Endothelial cell of umbilical vein (primary cell): ENCODE measurements around the gene SORCS2. TPM values are rescaled to one million over a fixed set of nuclear protein-coding genes. Genes with fewer than 3 reads are reported as not detected.

Source experiments
- BruUV-seq: library from RNA; stranded (reverse); fragments of 400-500 nt; replicated peaks from 2 replicates; lab custom pipeline; 2021; lab: Mats Ljungman, UMichigan
- CTCF ChIA-PET: fragments of 300-600, 350-600 bp; sonication (Branson Sonifier 250); formaldehyde crosslinking; loops from one replicate; lab custom pipeline; 2021; ENCODE audit warnings: antibody characterized with exemption, inconsistent platforms; lab: Charles Lee
- POLR2A ChIA-PET: fragments of 300-600, 350-600 bp; sonication (Branson Sonifier 250); formaldehyde crosslinking; loops from one replicate; lab custom pipeline; 2021; ENCODE audit warnings: antibody characterized with exemption, inconsistent platforms; lab: Charles Lee
- DNase-seq: peaks from one replicate; pipeline ENCODE4 v3.0.0-alpha.2; 2011; ENCODE audit warnings: low read depth, low spot score
- FAIRE-seq: peaks from 2 replicates; lab custom pipeline; 2011; peaks lifted over from hg19 to GRCh38; lab: Jason Lieb, UNC
- H2AFZ ChIP-seq: 2 replicates; pipeline ENCODE4 v1.6.0; 2012; ENCODE audit warnings: low read depth, low read length, control low read depth, inconsistent platforms
- H3K27ac ChIP-seq: 2 replicates; pipeline ENCODE4 v1.5.1; 2011; ENCODE audit warnings: low read depth, mild to moderate bottlenecking, control low read depth, low read length, moderate library complexity; ENCODE audit not compliant: insufficient read depth
- H3K27me3 ChIP-seq, 2 experiments: 2 replicates each; pipeline versions ENCODE4 v1.6.0 to v1.6.1; 2011; ENCODE audit warnings: low read length in 2 of 2, mixed read lengths in 1 of 2; ENCODE audit not compliant: control insufficient read depth in 2 of 2, insufficient read depth in 2 of 2
- H3K36me3 ChIP-seq, 2 experiments: 2 replicates in 1 of 2; 3 replicates in 1 of 2; pipeline ENCODE4 v1.5.1; 2011; ENCODE audit warnings: low read length in 2 of 2, mild to moderate bottlenecking in 1 of 2, moderate library complexity in 1 of 2; ENCODE audit not compliant: control insufficient read depth in 2 of 2, insufficient read depth in 2 of 2; ENCODE audit errors: extremely low read depth in 1 of 2
- H3K4me1 ChIP-seq: 3 replicates; pipeline ENCODE4 v1.5.1; 2011; ENCODE audit warnings: mild to moderate bottlenecking, low read length; ENCODE audit not compliant: control insufficient read depth, insufficient read depth; ENCODE audit errors: extremely low read depth
- H3K4me2 ChIP-seq: 2 replicates; pipeline ENCODE4 v1.6.1; 2011; ENCODE audit warnings: low read length, control low read depth, mixed read lengths; ENCODE audit not compliant: insufficient read depth
- H3K4me3 ChIP-seq, 3 experiments: fragments of 200-600 bp in 1 of 3; sonication (generic), shearing (Covaris generic) in 1 of 3; replicated peaks in 1 of 3; 2 replicates each; pipeline ENCODE4 v1.5.1; 2011 to 2016; ENCODE audit warnings: control low read depth in 3 of 3, low read length in 3 of 3, mild to moderate bottlenecking in 2 of 3, inconsistent platforms in 1 of 3, low read depth in 1 of 3, moderate library complexity in 1 of 3; ENCODE audit not compliant: insufficient read depth in 1 of 3
- H3K79me2 ChIP-seq: 2 replicates; pipeline ENCODE4 v1.6.0; 2012; ENCODE audit warnings: low read length, inconsistent platforms; ENCODE audit not compliant: control insufficient read depth, insufficient read depth
- H3K9ac ChIP-seq: replicated peaks from 2 replicates; pipeline ENCODE3; 2011; ENCODE audit warnings: low read length, control low read depth; ENCODE audit not compliant: insufficient read depth; ENCODE audit errors: extremely low read depth
- H3K9me1 ChIP-seq: replicated peaks from 3 replicates; pipeline ENCODE4 v1.6.0; 2011; ENCODE audit warnings: mild to moderate bottlenecking, low read length; ENCODE audit not compliant: control insufficient read depth, insufficient read depth; ENCODE audit errors: extremely low read depth
- H3K9me3 ChIP-seq: replicated peaks from 2 replicates; pipeline ENCODE4 v1.5.1; 2012; ENCODE audit warnings: low read length, inconsistent platforms; ENCODE audit not compliant: control insufficient read depth, insufficient read depth
- H4K20me1 ChIP-seq: replicated peaks from 2 replicates; pipeline ENCODE3; 2011; ENCODE audit warnings: mild to moderate bottlenecking, low read length; ENCODE audit not compliant: control insufficient read depth, insufficient read depth; ENCODE audit errors: extremely low read depth
- EZH2 ChIP-seq: IDR thresholded peaks from 2 replicates; pipeline ENCODE4 v1.6.1; 2012; ENCODE audit warnings: borderline replicate concordance, low read depth, mild to moderate bottlenecking, moderate library complexity, low read length, inconsistent platforms; ENCODE audit not compliant: severe bottlenecking
- FOS ChIP-seq: IDR thresholded peaks from 2 replicates; pipeline ENCODE4 v1.6.1; 2011; ENCODE audit warnings: mild to moderate bottlenecking, low read length, moderate library complexity, borderline replicate concordance; ENCODE audit not compliant: insufficient read depth
- GATA2 ChIP-seq: IDR thresholded peaks from 2 replicates; pipeline ENCODE4 v1.7.0; 2011; ENCODE audit warnings: low read depth, mild to moderate bottlenecking, moderate library complexity, mixed read lengths, low read length; ENCODE audit not compliant: insufficient read length, insufficient read depth
- JUN ChIP-seq: IDR thresholded peaks from 2 replicates; pipeline ENCODE4 v1.6.1; 2011; ENCODE audit warnings: borderline replicate concordance, low read depth; ENCODE audit not compliant: insufficient read length, insufficient read depth
- MYC ChIP-seq: IDR thresholded peaks from one replicate; pipeline ENCODE4 v1.6.1; 2011; ENCODE audit warnings: mild to moderate bottlenecking, low read depth, low read length
- POLR2A ChIP-seq: IDR thresholded peaks from 2 replicates; pipeline ENCODE4 v1.6.1; 2012; ENCODE audit warnings: low read depth, mild to moderate bottlenecking, control low read depth, low read length
- POLR2AphosphoS5 ChIP-seq: IDR thresholded peaks from 2 replicates; pipeline ENCODE4 v1.6.1; 2012; ENCODE audit warnings: low read depth, mild to moderate bottlenecking, control low read depth, low read length, moderate library complexity; ENCODE audit not compliant: insufficient read depth
- dilution Hi-C: fragments of 300-500 bp; cut with MboI; formaldehyde crosslinking; loops from one replicate; pipeline ENCODE4 v1.15.0; 2019; ENCODE audit warnings: low sequenced_read_pairs; ENCODE audit not compliant: extremely low pct_ligation_motif_present
- intact Hi-C: fragments of 100-400 bp; cut with micrococcal nuclease; formaldehyde crosslinking; loops from one replicate; pipeline ENCODE4 v1.10.0; 2022
- polyA plus RNA-seq, 4 experiments: library from polyadenylated mRNA; depleted of rRNA in 3 of 4; stranded (reverse) in 3 of 4; unstranded in 1 of 4; fragments of >200 nt; gene quantifications; 2 replicates each; pipeline versions ENCODE4 v1.2.1 to v1.2.3, GENCODE V29; 2011 to 2012; ENCODE audit warnings: missing spikeins in 1 of 4
- total RNA-seq: library from RNA; stranded (reverse); gene quantifications from 2 replicates; pipeline ENCODE4 v1.2.3, GENCODE V29; 2021
- TF ChIP-seq, protein P1 (sequence below): IDR thresholded peaks from 2 replicates; pipeline ENCODE4 v1.6.1; 2011; ENCODE audit not compliant: insufficient read depth, insufficient read length
- TF ChIP-seq, protein P2 (sequence below), 2 donors: IDR thresholded peaks; 1 replicate in 1 of 2; 2 replicates in 1 of 2; pipeline ENCODE4 v1.5.1; 2011; ENCODE audit warnings: low read length in 2 of 2, mild to moderate bottlenecking in 2 of 2, moderate library complexity in 2 of 2, control low read depth in 1 of 2, inconsistent platforms in 1 of 2, low read depth in 1 of 2; ENCODE audit not compliant: insufficient read depth in 1 of 2; ENCODE audit errors: extremely low read depth in 1 of 2

SORCS2 gene
- total and polyA plus RNA-seq, 2 donors (not counting 3 experiments of a cell fraction or from before 2014, with no cell fraction given) = not detected

DNA sequence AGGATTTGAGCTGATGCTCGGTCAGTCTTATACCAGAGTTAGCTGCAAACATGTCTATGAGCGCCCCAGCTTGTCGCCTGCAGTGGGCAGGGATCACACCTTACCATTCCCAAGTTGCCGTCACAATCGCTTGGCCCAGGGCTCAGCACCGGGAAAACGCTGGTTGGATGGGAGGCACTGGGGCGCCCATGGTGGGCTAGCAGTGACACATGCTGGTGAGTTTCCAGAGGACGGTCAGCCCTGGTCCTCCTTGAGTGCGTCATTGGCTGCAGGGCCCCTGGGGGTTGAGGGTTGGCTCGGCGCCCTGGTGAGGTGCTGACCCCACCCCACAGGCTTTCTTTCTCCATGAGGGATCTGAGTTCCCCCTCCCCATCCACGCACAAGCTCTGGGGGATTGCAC, 50.4 kb downstream of the SORCS2 start:
- FAIRE-seq = no peak
- TF ChIP-seq, protein P1, sequence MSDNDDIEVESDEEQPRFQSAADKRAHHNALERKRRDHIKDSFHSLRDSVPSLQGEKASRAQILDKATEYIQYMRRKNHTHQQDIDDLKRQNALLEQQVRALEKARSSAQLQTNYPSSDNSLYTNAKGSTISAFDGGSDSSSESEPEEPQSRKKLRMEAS = no peak
- TF ChIP-seq GATA2 (no peak), FOS (no peak), MYC (no peak), POLR2AphosphoS5 (no peak), JUN (no peak), POLR2A (no peak), EZH2 (no peak)
- TF ChIP-seq, protein P2, sequence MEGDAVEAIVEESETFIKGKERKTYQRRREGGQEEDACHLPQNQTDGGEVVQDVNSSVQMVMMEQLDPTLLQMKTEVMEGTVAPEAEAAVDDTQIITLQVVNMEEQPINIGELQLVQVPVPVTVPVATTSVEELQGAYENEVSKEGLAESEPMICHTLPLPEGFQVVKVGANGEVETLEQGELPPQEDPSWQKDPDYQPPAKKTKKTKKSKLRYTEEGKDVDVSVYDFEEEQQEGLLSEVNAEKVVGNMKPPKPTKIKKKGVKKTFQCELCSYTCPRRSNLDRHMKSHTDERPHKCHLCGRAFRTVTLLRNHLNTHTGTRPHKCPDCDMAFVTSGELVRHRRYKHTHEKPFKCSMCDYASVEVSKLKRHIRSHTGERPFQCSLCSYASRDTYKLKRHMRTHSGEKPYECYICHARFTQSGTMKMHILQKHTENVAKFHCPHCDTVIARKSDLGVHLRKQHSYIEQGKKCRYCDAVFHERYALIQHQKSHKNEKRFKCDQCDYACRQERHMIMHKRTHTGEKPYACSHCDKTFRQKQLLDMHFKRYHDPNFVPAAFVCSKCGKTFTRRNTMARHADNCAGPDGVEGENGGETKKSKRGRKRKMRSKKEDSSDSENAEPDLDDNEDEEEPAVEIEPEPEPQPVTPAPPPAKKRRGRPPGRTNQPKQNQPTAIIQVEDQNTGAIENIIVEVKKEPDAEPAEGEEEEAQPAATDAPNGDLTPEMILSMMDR (IDR thresholded peaks at IDR 0.05; ENCODE audit: extremely low read depth in 1 of 2, insufficient read depth in 1 of 2, low read depth in 1 of 2, low read length in 2 of 2) = no peak
- H3K9me1 ChIP-seq = no peaks in the 10 kb centered on the region
- no peaks in the 10 kb centered on the region for H3K36me3 ChIP-seq
- no peak for DNase-seq
- no peak overlapping the region for H3K9ac ChIP-seq
- no peaks in the 10 kb centered on the region for H3K4me1 ChIP-seq
- H3K27ac ChIP-seq = no peak overlapping the region
- H3K79me2 ChIP-seq = no peaks in the 10 kb centered on the region
- dilution Hi-C loops = no loop called here
- no peak overlapping the region for H3K4me2 ChIP-seq
- ChIA-PET POLR2A (no interaction called here), CTCF (no interaction called here)
- no peaks in the 10 kb centered on the region for H4K20me1 ChIP-seq
- H3K4me3 ChIP-seq = no peak overlapping the region
- H3K27me3 ChIP-seq = no peaks in the 10 kb centered on the region
- BruUV-seq = no TSS peak
- intact Hi-C loops = no loop called here
- H3K9me3 ChIP-seq = no peaks in the 10 kb centered on the region
- H2AFZ ChIP-seq = no peak overlapping the region
